Body of pancreas (tissue), 4 donors: Measurements from ENCODE around the gene PLK4.

ENCODE experiments used
- POLR2A ChIP-seq, 3 donors: fragments of 450-650 bp; IDR thresholded peaks; one replicate each; pipeline ENCODE4 v1.6.1; 2016; ENCODE audit warnings: antibody characterized with exemption in 3 of 3, mild to moderate bottlenecking in 2 of 3
- TF ChIP-seq, protein P1 (sequence below), 7 experiments: fragments of 450-650 bp in 4 of 7; fragments of 200-600 bp in 3 of 7; sonication (generic) in 3 of 7; IDR thresholded peaks; one replicate each; pipeline ENCODE4 v1.5.1; 2016 to 2019; ENCODE audit warnings: antibody characterized with exemption in 7 of 7

- TF ChIP-seq, protein P1, sequence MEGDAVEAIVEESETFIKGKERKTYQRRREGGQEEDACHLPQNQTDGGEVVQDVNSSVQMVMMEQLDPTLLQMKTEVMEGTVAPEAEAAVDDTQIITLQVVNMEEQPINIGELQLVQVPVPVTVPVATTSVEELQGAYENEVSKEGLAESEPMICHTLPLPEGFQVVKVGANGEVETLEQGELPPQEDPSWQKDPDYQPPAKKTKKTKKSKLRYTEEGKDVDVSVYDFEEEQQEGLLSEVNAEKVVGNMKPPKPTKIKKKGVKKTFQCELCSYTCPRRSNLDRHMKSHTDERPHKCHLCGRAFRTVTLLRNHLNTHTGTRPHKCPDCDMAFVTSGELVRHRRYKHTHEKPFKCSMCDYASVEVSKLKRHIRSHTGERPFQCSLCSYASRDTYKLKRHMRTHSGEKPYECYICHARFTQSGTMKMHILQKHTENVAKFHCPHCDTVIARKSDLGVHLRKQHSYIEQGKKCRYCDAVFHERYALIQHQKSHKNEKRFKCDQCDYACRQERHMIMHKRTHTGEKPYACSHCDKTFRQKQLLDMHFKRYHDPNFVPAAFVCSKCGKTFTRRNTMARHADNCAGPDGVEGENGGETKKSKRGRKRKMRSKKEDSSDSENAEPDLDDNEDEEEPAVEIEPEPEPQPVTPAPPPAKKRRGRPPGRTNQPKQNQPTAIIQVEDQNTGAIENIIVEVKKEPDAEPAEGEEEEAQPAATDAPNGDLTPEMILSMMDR (IDR thresholded peaks at IDR 0.05) = no peak
- no peak for TF ChIP-seq POLR2A (IDR thresholded peaks at IDR 0.05)
Observed at GRCh38 chr4:127856196-127856812, 24.4 kb upstream of the PLK4 start.
